ENCODE data around the gene MAPRE3.

MAPRE3 gene

DNA sequence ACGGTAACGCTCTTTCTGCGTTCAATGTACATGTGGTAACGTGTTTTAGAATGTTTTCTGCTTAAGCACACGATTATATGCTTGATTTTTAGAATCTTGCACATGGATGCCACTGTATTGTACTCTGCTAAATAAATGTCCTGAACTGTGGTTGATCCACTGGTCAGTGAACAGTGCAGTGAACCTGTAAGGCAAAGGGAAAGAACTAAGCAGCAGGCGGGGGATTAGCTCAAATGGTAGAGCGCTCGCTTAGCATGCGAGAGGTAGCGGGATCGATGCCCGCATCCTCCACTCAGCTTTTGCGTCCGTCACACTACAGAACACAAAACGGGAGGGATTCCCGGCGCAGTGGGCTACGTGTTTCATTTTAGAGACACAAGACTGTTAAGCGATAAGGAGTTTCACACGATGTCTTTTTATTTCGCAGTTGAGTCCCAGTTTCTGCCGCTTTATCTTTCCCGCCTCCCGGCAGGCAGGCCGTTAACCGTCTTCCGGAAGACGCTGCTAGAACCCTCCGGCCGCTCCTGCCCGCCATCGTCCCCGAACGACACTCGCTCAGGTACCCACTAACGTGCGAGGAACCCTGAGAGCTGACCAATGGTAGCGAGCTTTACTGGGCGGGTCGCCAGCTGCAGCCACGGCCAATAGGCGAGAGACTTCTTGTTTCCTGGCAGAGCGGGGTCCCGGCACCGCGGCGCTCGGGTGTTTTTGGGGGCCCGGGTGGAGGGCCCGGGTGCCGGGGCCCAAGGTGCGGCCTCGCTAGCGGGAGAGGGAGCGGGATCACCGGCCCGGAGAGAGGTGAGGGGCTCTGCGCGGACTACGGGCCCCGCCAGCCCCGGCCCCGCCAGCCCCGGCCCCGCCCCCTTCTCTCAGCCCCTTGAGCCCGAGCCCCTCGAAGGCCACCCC is 80.8 kb downstream of the MAPRE3 start, which contains the start of gene AGBL5:
AGBL5 (plus strand) TSS at position 673 of the 906 bp plus-strand sequence. CDS start 1,291 bp downstream, outside the sequence.
- Mint-ChIP-seq H3K4me1 (peaks cover 26% of the 10 kb centered on the region), H3K36me3 (ENCODE audit: low read depth) (peaks cover 34% of the 10 kb centered on the region), H3K9me3 (peaks cover 15% of the 10 kb centered on the region), H3K4me3 (peak within 1 kb of the TSS; percentile 94), H3K27me3 (ENCODE audit: low read depth, poor library complexity) (peaks cover 14% of the 10 kb centered on the region), H3K27ac (peak within 1 kb of the TSS; percentile 99)
- peak; percentile 92 for DNase-seq
- TF ChIP-seq, protein P1, sequence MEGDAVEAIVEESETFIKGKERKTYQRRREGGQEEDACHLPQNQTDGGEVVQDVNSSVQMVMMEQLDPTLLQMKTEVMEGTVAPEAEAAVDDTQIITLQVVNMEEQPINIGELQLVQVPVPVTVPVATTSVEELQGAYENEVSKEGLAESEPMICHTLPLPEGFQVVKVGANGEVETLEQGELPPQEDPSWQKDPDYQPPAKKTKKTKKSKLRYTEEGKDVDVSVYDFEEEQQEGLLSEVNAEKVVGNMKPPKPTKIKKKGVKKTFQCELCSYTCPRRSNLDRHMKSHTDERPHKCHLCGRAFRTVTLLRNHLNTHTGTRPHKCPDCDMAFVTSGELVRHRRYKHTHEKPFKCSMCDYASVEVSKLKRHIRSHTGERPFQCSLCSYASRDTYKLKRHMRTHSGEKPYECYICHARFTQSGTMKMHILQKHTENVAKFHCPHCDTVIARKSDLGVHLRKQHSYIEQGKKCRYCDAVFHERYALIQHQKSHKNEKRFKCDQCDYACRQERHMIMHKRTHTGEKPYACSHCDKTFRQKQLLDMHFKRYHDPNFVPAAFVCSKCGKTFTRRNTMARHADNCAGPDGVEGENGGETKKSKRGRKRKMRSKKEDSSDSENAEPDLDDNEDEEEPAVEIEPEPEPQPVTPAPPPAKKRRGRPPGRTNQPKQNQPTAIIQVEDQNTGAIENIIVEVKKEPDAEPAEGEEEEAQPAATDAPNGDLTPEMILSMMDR (IDR thresholded peaks at IDR 0.05) = no peak

DNA sequence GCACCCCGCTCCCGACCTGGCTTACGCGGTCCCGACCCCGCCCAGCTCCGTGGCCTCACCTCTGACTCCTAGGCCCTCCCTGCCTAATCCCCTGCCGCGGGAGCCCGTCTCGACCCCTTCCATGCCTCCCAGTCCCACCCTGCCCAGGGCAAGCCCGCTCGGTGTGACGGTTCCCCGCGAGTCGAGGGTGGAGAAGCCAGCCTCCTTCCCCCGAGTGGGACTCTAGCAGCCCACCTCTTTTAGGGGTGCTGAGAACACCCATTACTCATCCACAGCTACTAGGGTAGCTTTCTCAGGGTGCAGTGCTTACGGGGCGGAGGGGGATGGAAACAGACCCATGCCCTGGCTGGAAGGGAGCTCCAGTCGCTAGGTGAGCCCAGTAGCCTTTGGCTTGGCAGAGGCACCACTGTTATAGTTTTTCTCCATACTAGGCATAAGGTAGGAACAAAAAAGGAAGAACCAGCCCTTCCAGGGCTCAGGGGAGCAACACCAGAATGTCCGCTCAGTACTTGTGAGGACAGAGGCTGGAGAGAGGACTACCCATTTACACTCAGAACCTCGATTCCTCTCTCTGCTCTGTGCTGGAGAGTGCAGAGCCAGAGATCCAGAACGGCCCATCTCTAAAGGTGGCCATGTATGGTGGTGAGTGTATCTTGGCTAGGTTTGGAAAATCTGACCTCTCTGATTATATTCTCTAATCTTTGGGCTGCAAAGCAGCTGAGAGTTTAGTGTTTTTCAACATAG is 81.6 kb downstream of the MAPRE3 start:
- Mint-ChIP-seq H3K27ac (peak overlapping the region; percentile 72), H3K36me3 (ENCODE audit: low read depth) (peaks cover 38% of the 10 kb centered on the region), H3K27me3 (ENCODE audit: low read depth, poor library complexity) (peaks cover 14% of the 10 kb centered on the region), H3K4me1 (peaks cover 26% of the 10 kb centered on the region), H3K4me3 (peak overlapping the region; percentile 94), H3K9me3 (peaks cover 15% of the 10 kb centered on the region)
- TF ChIP-seq, protein P1 (IDR thresholded peaks at IDR 0.05) = no peak
- no peak for DNase-seq

- Mint-ChIP-seq H3K27me3 (ENCODE audit: low read depth, poor library complexity) (peaks cover 14% of the 10 kb centered on the region), H3K27ac (no peak overlapping the region), H3K36me3 (ENCODE audit: low read depth) (peaks cover 34% of the 10 kb centered on the region), H3K9me3 (peaks cover 9% of the 10 kb centered on the region), H3K4me3 (peak overlapping the region; percentile 94), H3K4me1 (peaks cover 22% of the 10 kb centered on the region)
- no peak for DNase-seq
- TF ChIP-seq, protein P1 (IDR thresholded peaks at IDR 0.05) = no peak
Measured at GRCh38 chr2:27053321-27053720, 82.9 kb downstream of the MAPRE3 start.

DNA sequence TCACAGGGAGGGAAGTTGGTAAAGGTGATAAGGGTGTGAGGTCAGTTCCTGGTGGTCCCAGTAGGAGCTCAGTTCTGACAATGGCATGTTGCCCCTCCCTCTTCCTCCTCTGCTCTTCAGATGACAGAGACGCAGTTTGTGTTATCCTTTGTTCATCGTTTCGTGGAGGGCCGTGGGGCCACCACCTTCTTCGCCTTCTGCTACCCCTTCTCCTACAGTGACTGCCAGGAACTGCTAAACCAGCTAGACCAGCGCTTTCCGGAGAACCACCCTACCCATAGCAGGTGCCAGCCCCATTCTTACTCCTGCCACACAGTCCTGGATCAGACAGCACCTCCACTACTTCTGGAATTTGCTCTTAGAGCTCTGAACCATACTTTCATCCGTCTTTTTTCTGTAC is 83.3 kb downstream of the MAPRE3 start:
- H3K4me3 Mint-ChIP-seq = no peak overlapping the region
- peaks cover 14% of the 10 kb centered on the region for H3K27me3 Mint-ChIP-seq (ENCODE audit: low read depth, poor library complexity)
- DNase-seq = no peak
- peaks cover 39% of the 10 kb centered on the region for H3K36me3 Mint-ChIP-seq (ENCODE audit: low read depth)
- no peak overlapping the region for H3K27ac Mint-ChIP-seq
- peaks cover 22% of the 10 kb centered on the region for H3K4me1 Mint-ChIP-seq
- TF ChIP-seq, protein P1 (IDR thresholded peaks at IDR 0.05) = no peak
- peaks cover 7% of the 10 kb centered on the region for H3K9me3 Mint-ChIP-seq

GRCh38 chr2:27054721-27055120 is 84.3 kb downstream of the MAPRE3 start:
- peaks cover 48% of the 10 kb centered on the region for H3K36me3 Mint-ChIP-seq (ENCODE audit: low read depth)
- H3K4me3 Mint-ChIP-seq = no peak overlapping the region
- H3K27me3 Mint-ChIP-seq (ENCODE audit: low read depth, poor library complexity) = peaks cover 14% of the 10 kb centered on the region
- H3K27ac Mint-ChIP-seq = no peak overlapping the region
- DNase-seq = no peak
- peaks cover 7% of the 10 kb centered on the region for H3K9me3 Mint-ChIP-seq
- TF ChIP-seq, protein P1 (IDR thresholded peaks at IDR 0.05) = no peak
- H3K4me1 Mint-ChIP-seq = peaks cover 15% of the 10 kb centered on the region

Measured in nephron progenitor cell (in vitro differentiated cells).